ENCODE measurements around the gene FAM184B.
"Not testable (repeated sequence)": the region's sequence is repeated elsewhere in the genome, so short reads cannot be mapped to it uniquely, and the experiment has no call there.

Gene FAM184B

GRCh38 chr4:17718471-17718870, 63.0 kb downstream of the FAM184B start:
- DNase-seq (ENCODE audit: low read depth in 2 of 2) = no peak

GRCh38 chr4:17717301-17717700, 64.1 kb downstream of the FAM184B start:
- DNase-seq (ENCODE audit: low read depth in 2 of 2) = no peak

- DNase-seq (ENCODE audit: low read depth in 2 of 2) = no peak
Measured at GRCh38 chr4:17715511-17715910, 65.9 kb downstream of the FAM184B start.

- DNase-seq (ENCODE audit: low read depth in 2 of 2) = no peak
Measured at GRCh38 chr4:17713779-17714178, 67.6 kb downstream of the FAM184B start.

GRCh38 chr4:17712166-17712565, 69.3 kb downstream of the FAM184B start:
- DNase-seq (ENCODE audit: low read depth in 2 of 2) = no peak

GRCh38 chr4:17711206-17711605, 70.2 kb downstream of the FAM184B start:
- not testable (repeated sequence) for DNase-seq (ENCODE audit: low read depth in 2 of 2)

- DNase-seq (ENCODE audit: low read depth in 2 of 2) = no peak
Measured at GRCh38 chr4:17709763-17710068, 71.7 kb downstream of the FAM184B start.

GRCh38 chr4:17708992-17709762, 72.2 kb downstream of the FAM184B start:
- no peak for DNase-seq (ENCODE audit: low read depth in 2 of 2)

GRCh38 chr4:17707671-17708070, 73.8 kb downstream of the FAM184B start:
- no peak for DNase-seq (ENCODE audit: low read depth in 2 of 2)

GRCh38 chr4:17705107-17705506, 76.3 kb downstream of the FAM184B start:
- DNase-seq (ENCODE audit: low read depth in 2 of 2) = no peak

GRCh38 chr4:17704020-17704650, 77.3 kb downstream of the FAM184B start:
- DNase-seq (ENCODE audit: low read depth in 2 of 2) = no peak

- no peak for DNase-seq (ENCODE audit: low read depth in 2 of 2)
Measured at GRCh38 chr4:17702641-17703040, 78.8 kb downstream of the FAM184B start.

- no peak for DNase-seq (ENCODE audit: low read depth in 2 of 2)
Measured at GRCh38 chr4:17701882-17702281, 79.5 kb downstream of the FAM184B start.

GRCh38 chr4:17701138-17701839, 80.1 kb downstream of the FAM184B start:
- no peak for DNase-seq (ENCODE audit: low read depth in 2 of 2)

- DNase-seq (ENCODE audit: low read depth in 2 of 2) = no peak
Measured at GRCh38 chr4:17699380-17699779, 82.0 kb downstream of the FAM184B start.

- no peak for DNase-seq (ENCODE audit: low read depth in 2 of 2)
Measured at GRCh38 chr4:17698116-17698515, 83.3 kb downstream of the FAM184B start.

- DNase-seq (ENCODE audit: low read depth in 2 of 2) = no peak
Measured at GRCh38 chr4:17695341-17695740, 86.1 kb downstream of the FAM184B start.

GRCh38 chr4:17694552-17694951, 86.9 kb downstream of the FAM184B start:
- DNase-seq (ENCODE audit: low read depth in 2 of 2) = no peak

- no peak for DNase-seq (ENCODE audit: low read depth in 2 of 2)
Measured at GRCh38 chr4:17690898-17691297, 90.5 kb downstream of the FAM184B start.

GRCh38 chr4:17690135-17690534, 91.3 kb downstream of the FAM184B start:
- no peak for DNase-seq (ENCODE audit: low read depth in 2 of 2)

- no peak for DNase-seq (ENCODE audit: low read depth in 2 of 2)
Measured at GRCh38 chr4:17688011-17688441, 93.4 kb downstream of the FAM184B start.

GRCh38 chr4:17687237-17687857, 94.1 kb downstream of the FAM184B start:
- no peak for DNase-seq (ENCODE audit: low read depth in 2 of 2)

All from stimulated activated CD8-positive, alpha-beta memory T cell treated with anti-CD3 and anti-CD28 coated beads, Interleukin-2, amount 100 ng/mL, for 48 hours (primary cell).